IMR-90 (cell line): ENCODE data around the gene PPP1R2. TPM values are rescaled to one million over a fixed set of nuclear protein-coding genes. Genes with fewer than 3 reads are reported as not detected.

Experiments
- ATAC-seq: fragments of 200-7000 bp; cut with Tn5 transposase; 2 replicates; pipeline ENCODE4 v1.9.1; 2020; ENCODE audit warnings: low read depth, mild to moderate bottlenecking, moderate library complexity
- BruUV-seq: library from RNA; stranded (reverse); fragments of 400-500 nt; replicated peaks from 2 replicates; lab custom pipeline; 2021; lab: Mats Ljungman, UMichigan
- CTCF ChIA-PET: fragments of 300-600 bp; formaldehyde crosslinking; extraction: SDS; loops from one replicate; lab custom pipeline; 2021; ENCODE audit warnings: antibody characterized with exemption; lab: Yijun Ruan, JAX
- POLR2A ChIA-PET: fragments of 300-600 bp; sonication (Branson Sonifier 250); formaldehyde crosslinking; loops from one replicate; lab custom pipeline; 2022; ENCODE audit warnings: antibody characterized with exemption; ENCODE audit not compliant: unreplicated experiment; lab: Charles Lee
- DNase-seq: peaks from one replicate; pipeline ENCODE4 v3.0.0; 2013
- H2AFZ ChIP-seq: replicated peaks from 2 replicates; pipeline ENCODE3; 2013; ENCODE audit warnings: low read length, mild to moderate bottlenecking; ENCODE audit not compliant: poor library complexity
- H2AK5ac ChIP-seq: 2 replicates; pipeline ENCODE4 v1.6.1; 2013; ENCODE audit warnings: low read depth, low read length, inconsistent platforms
- H2AK9ac ChIP-seq: replicated peaks from 2 replicates; pipeline ENCODE3; 2013; ENCODE audit warnings: mild to moderate bottlenecking, low read depth, low read length, moderate library complexity; ENCODE audit not compliant: poor library complexity
- H2BK120ac ChIP-seq: 2 replicates; pipeline ENCODE4 v1.6.1; 2013; ENCODE audit warnings: low read depth, low read length, inconsistent platforms
- H2BK15ac ChIP-seq: 3 replicates; pipeline ENCODE4 v1.6.1; 2013; ENCODE audit warnings: low read depth, low read length, inconsistent platforms
- H2BK20ac ChIP-seq: 2 replicates; pipeline ENCODE4 v1.6.1; 2013; ENCODE audit warnings: low read depth, mild to moderate bottlenecking, inconsistent platforms, low read length, moderate library complexity
- H2BK5ac ChIP-seq: 2 replicates; pipeline ENCODE4 v1.6.1; 2013; ENCODE audit warnings: mild to moderate bottlenecking, low read depth, low read length, inconsistent platforms; ENCODE audit not compliant: poor library complexity, severe bottlenecking
- H3K14ac ChIP-seq: replicated peaks from 2 replicates; pipeline ENCODE4 v1.6.1; 2013; ENCODE audit warnings: low read depth, low read length, inconsistent platforms
- H3K18ac ChIP-seq: 2 replicates; pipeline ENCODE4 v1.6.1; 2013; ENCODE audit warnings: low read depth, low read length, control low read depth
- H3K23ac ChIP-seq: 2 replicates; pipeline ENCODE4 v1.6.1; 2013; ENCODE audit warnings: low read depth, low read length, inconsistent platforms
- H3K27ac ChIP-seq: 2 replicates; pipeline ENCODE4 v1.5.1; 2013; ENCODE audit warnings: mild to moderate bottlenecking, control low read depth, low read length; ENCODE audit not compliant: insufficient read depth
- H3K27me3 ChIP-seq: 2 replicates; pipeline ENCODE4 v1.6.1; 2013; ENCODE audit warnings: low read length; ENCODE audit not compliant: control insufficient read depth, insufficient read depth
- H3K36me3 ChIP-seq: 2 replicates; pipeline ENCODE4 v1.6.1; 2013; ENCODE audit warnings: low read length, mixed read lengths; ENCODE audit not compliant: control insufficient read depth, insufficient read depth
- H3K4ac ChIP-seq: 2 replicates; pipeline ENCODE4 v1.6.1; 2013; ENCODE audit warnings: low read depth, low read length, inconsistent platforms
- H3K4me1 ChIP-seq: 2 replicates; pipeline ENCODE4 v1.6.1; 2013; ENCODE audit warnings: low read length, mixed read lengths; ENCODE audit not compliant: control insufficient read depth, insufficient read depth
- H3K4me2 ChIP-seq: 2 replicates; pipeline ENCODE4 v1.6.1; 2013; ENCODE audit warnings: low read depth, mild to moderate bottlenecking, control low read depth, low read length, moderate library complexity
- H3K4me3 ChIP-seq: 2 replicates; pipeline ENCODE4 v1.5.1; 2013; ENCODE audit warnings: low read depth, mild to moderate bottlenecking, control low read depth, low read length, moderate library complexity; ENCODE audit not compliant: insufficient read depth
- H3K56ac ChIP-seq: 2 replicates; pipeline ENCODE4 v1.6.1; 2013; ENCODE audit warnings: low read length, inconsistent platforms; ENCODE audit not compliant: insufficient read depth; ENCODE audit errors: extremely low read depth
- H3K79me1 ChIP-seq, 2 experiments: 2 replicates each; pipeline ENCODE4 v1.6.1; 2013; ENCODE audit warnings: low read length in 2 of 2, inconsistent platforms in 1 of 2, low read depth in 1 of 2
- H3K9ac ChIP-seq: 2 replicates; pipeline ENCODE4 v1.6.1; 2013; ENCODE audit warnings: low read depth, low read length, control low read depth
- H3K9me1 ChIP-seq: 2 replicates; pipeline ENCODE4 v1.6.1; 2013; ENCODE audit warnings: low read length, inconsistent platforms; ENCODE audit not compliant: insufficient read depth
- H3K9me3 ChIP-seq: 2 replicates; pipeline ENCODE4 v1.6.1; 2013; ENCODE audit warnings: low read length; ENCODE audit not compliant: control insufficient read depth, insufficient read depth
- H4K20me1 ChIP-seq: 2 replicates; pipeline ENCODE4 v1.6.1; 2013; ENCODE audit warnings: low read length, inconsistent platforms; ENCODE audit not compliant: insufficient read depth
- H4K5ac ChIP-seq: 2 replicates; pipeline ENCODE4 v1.6.1; 2013; ENCODE audit warnings: mild to moderate bottlenecking, low read depth, low read length, control low read depth
- H4K8ac ChIP-seq, 2 experiments: 2 replicates each; pipeline ENCODE4 v1.6.1; 2013; ENCODE audit warnings: low read depth in 2 of 2, low read length in 2 of 2, control low read depth in 1 of 2, inconsistent platforms in 1 of 2
- H4K91ac ChIP-seq: 2 replicates; pipeline ENCODE4 v1.6.1; 2013; ENCODE audit warnings: low read depth, low read length, inconsistent platforms; ENCODE audit not compliant: insufficient read depth
- BHLHE40 ChIP-seq: fragments of 150-350 bp; IDR thresholded peaks from 2 replicates; pipeline ENCODE4 v1.6.1; 2016; ENCODE audit warnings: mild to moderate bottlenecking, low read depth, low read length
- CEBPB ChIP-seq: IDR thresholded peaks from 2 replicates; pipeline ENCODE4 v1.6.1; 2012; ENCODE audit warnings: low read depth, low read length, improper control_type of control experiment
- CTCF ChIP-seq: conservative IDR thresholded peaks from 2 replicates; pipeline ENCODE4 v1.5.1; 2012; ENCODE audit warnings: mild to moderate bottlenecking, low read depth, low read length, improper control_type of control experiment
- USF2 ChIP-seq: fragments of 150-350 bp; IDR thresholded peaks from 2 replicates; pipeline ENCODE4 v1.6.1; 2017; ENCODE audit warnings: mild to moderate bottlenecking, antibody characterized with exemption, low read length, low read depth
- whole genome bisulfite sequencing, 2 experiments: methylation state at CpG; one replicate each; pipeline versions ENCODE4 v1.1.5 to v1.1.7; 2013; ENCODE audit warnings: missing lambda C conversion rate in 2 of 2; ENCODE audit not compliant: insufficient read length in 1 of 2; ENCODE audit errors: extremely low coverage in 2 of 2; 5-methylcytosine and 5-hydroxymethylcytosine counted together
- dilution Hi-C: fragments of 300-500 bp; cut with HindIII; formaldehyde crosslinking; loops from one replicate; pipeline ENCODE4 v1.14.3; 2018; ENCODE audit warnings: low sequenced_read_pairs; ENCODE audit not compliant: unreplicated experiment
- in situ Hi-C: fragments of 300-500 bp; cut with MboI; formaldehyde crosslinking; loops from 3 replicates; pipeline ENCODE4 v1.14.3; 2019; ENCODE audit warnings: low sequenced_read_pairs, inconsistent platforms, mixed read lengths
- intact Hi-C: fragments of 100-400 bp; cut with micrococcal nuclease; formaldehyde crosslinking; loops from 2 replicates; pipeline ENCODE4 v1.10.0; 2022
- polyA plus RNA-seq, 3 experiments: library from polyadenylated mRNA; depleted of rRNA; stranded (reverse); fragments of >200 nt; gene quantifications; 2 replicates each; pipeline ENCODE4 v1.2.3, GENCODE V29; 2012; ENCODE audit warnings: low replicate concordance in 1 of 3
- total RNA-seq: library from RNA; depleted of rRNA; stranded (reverse); fragments of >200 nt; gene quantifications from 2 replicates; pipeline ENCODE4 v1.2.3, GENCODE V29; 2012

The PPP1R2 gene
- total and polyA plus RNA-seq, 2 of the 4 experiments (the other 2 are of a cell fraction), result 9.2 to 36.0 TPM

DNA sequence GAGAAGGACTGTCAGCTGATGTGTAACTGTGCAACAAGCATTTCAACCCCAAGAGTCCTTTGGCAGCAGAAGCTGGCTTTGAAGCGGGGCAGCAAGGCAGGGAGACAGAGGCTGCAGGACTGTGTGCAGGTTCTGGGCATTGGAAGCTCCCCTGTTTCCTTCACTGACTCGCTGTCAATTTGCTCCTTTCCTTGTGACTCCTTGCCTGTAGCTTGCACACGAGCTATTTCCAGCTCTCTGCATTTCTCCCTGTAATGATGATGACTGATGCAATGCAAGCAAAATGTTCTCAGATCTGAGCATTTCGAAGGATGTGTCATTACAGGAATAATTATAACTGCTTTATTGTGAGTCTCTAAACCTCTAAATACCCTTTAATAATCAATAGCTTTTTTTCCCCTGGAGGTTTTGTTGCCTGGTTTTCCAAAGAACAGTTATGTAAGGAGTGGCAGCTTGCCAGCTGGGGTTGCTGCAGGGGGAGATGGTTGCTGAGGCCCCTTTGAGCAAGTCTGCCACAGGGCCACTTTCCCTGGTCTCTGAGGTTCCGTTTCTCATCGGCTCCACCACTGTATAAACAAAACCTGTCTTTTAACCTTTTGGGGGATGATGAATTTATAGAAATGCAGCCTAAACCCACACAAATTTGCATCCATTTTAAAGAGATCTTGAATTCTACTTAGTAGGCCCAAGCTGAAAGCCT, 37.8 kb upstream of the PPP1R2 start:
- no peak overlapping the region for H4K91ac ChIP-seq
- peaks cover 5% of the 10 kb centered on the region for H3K4me1 ChIP-seq
- DNase-seq, result peak; percentile 65
- no peak overlapping the region for H2AK5ac ChIP-seq
- H3K14ac ChIP-seq, result no peak overlapping the region
- H3K4me3 ChIP-seq, result no peak overlapping the region
- ATAC-seq, result peak; percentile 49
- intact Hi-C loops, result no loop called here
- ChIA-PET CTCF (no interaction called here), POLR2A (no interaction called here)
- H2AFZ ChIP-seq, result no peak overlapping the region
- no peaks in the 10 kb centered on the region for H3K36me3 ChIP-seq
- no peak overlapping the region for H3K4me2 ChIP-seq
- no peak overlapping the region for H3K9ac ChIP-seq
- 0% methylated on average over 1 of the region's 6 CpGs; no CpG with 5 or more reads in 1 of the 2 experiments for WGBS, 2 experiments
- H3K18ac ChIP-seq, result no peak overlapping the region
- H4K8ac ChIP-seq, result no peak overlapping the region
- H2AK9ac ChIP-seq, result no peak overlapping the region
- H2BK20ac ChIP-seq, result no peak overlapping the region
- dilution Hi-C loops, result no loop called here
- no peak overlapping the region for H2BK15ac ChIP-seq
- no peak overlapping the region for H2BK120ac ChIP-seq
- TF ChIP-seq BHLHE40 (no peak), CTCF (no peak), USF2 (no peak), CEBPB (peak; percentile 64)
- in situ Hi-C loops, result no loop called here
- no TSS peak for BruUV-seq
- no peak overlapping the region for H4K5ac ChIP-seq
- H3K79me1 ChIP-seq, result no peaks in the 10 kb centered on the region
- H3K4ac ChIP-seq, result no peak overlapping the region
- no peak overlapping the region for H2BK5ac ChIP-seq
- H3K23ac ChIP-seq, result no peak overlapping the region
- no peaks in the 10 kb centered on the region for H4K20me1 ChIP-seq
- no peaks in the 10 kb centered on the region for H3K9me3 ChIP-seq
- no peaks in the 10 kb centered on the region for H3K9me1 ChIP-seq
- H3K27ac ChIP-seq, result no peak overlapping the region
- no peak overlapping the region for H3K56ac ChIP-seq
- H3K27me3 ChIP-seq, result peaks cover 22% of the 10 kb centered on the region
